ENCODE results near the gene LDHAL6A.

LDHAL6A gene

DNA sequence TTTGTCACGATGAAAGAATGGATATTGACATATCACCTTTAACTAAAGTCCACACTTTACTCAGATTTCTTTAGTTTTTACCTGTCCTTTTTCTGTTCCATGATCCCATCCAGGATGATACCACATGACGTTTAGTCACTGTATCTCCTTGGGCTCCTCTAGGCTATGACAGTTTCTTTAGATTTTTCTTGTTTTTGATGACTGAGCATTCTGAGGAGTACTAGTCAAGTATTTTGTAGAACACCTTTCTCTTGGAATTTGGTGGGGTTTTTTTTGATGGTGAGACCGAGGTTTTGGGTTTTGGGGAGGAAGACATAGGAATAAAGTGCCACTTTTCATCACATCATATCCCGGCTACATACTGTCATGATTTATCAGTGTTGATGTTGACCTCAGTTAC, 4.0 kb downstream of the LDHAL6A start:
- no peak for DNase-seq
- TF ChIP-seq CTCF (IDR thresholded peaks at IDR 0.05; ENCODE audit: low read depth, low read length, missing control alignments), result no peak
- no peaks in the 10 kb centered on the region for H3K36me3 ChIP-seq (replicated peaks)
- in situ Hi-C loops (cut with HindIII; ENCODE audit: low pct_ligation_motif_present, low sequenced_read_pairs), result no loop called here
- no peak overlapping the region for H3K4me3 ChIP-seq (ENCODE audit: low read depth, low read length)
- H3K27ac ChIP-seq, result no peak overlapping the region
- H3K27me3 ChIP-seq (replicated peaks), result no peaks in the 10 kb centered on the region

DNA sequence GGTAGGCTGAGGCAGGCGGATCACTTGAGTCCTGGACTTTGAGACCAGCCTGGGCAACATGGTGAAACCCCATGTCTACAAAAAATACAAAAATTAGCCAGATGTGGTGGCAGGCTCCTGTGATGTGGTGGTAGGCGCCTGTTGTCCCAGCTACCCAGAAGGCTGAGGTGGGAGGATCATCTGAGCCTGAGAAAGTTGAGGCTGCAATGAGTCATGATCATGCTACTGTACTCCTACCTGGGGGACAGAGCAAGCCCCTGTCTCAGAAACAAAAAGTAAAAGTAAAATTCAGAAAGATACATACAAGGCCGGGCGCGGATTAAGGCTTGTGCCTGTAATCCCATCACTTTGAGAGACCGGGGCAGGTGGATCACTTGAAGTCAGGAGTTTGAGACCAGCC, 6.3 kb downstream of the LDHAL6A start:
- Histone ChIP-seq H3K36me3 (replicated peaks) (no peaks in the 10 kb centered on the region), H3K4me3 (ENCODE audit: low read depth, low read length) (no peak overlapping the region), H3K27ac (no peak overlapping the region), H3K27me3 (replicated peaks) (no peaks in the 10 kb centered on the region)
- in situ Hi-C loops (cut with HindIII; ENCODE audit: low pct_ligation_motif_present, low sequenced_read_pairs), result no loop called here
- no peak for DNase-seq
- TF ChIP-seq CTCF (IDR thresholded peaks at IDR 0.05; ENCODE audit: low read depth, low read length, missing control alignments), result no peak

- Histone ChIP-seq H3K27ac (no peak overlapping the region), H3K4me3 (ENCODE audit: low read depth, low read length) (no peak overlapping the region), H3K36me3 (replicated peaks) (no peaks in the 10 kb centered on the region), H3K27me3 (replicated peaks) (no peaks in the 10 kb centered on the region)
- no peak for TF ChIP-seq CTCF (IDR thresholded peaks at IDR 0.05; ENCODE audit: low read depth, low read length, missing control alignments)
- DNase-seq, result no peak
- in situ Hi-C loops (cut with HindIII; ENCODE audit: low pct_ligation_motif_present, low sequenced_read_pairs), result no loop called here
Observed at GRCh38 chr11:18463439-18463838, 7.8 kb downstream of the LDHAL6A start.

DNA sequence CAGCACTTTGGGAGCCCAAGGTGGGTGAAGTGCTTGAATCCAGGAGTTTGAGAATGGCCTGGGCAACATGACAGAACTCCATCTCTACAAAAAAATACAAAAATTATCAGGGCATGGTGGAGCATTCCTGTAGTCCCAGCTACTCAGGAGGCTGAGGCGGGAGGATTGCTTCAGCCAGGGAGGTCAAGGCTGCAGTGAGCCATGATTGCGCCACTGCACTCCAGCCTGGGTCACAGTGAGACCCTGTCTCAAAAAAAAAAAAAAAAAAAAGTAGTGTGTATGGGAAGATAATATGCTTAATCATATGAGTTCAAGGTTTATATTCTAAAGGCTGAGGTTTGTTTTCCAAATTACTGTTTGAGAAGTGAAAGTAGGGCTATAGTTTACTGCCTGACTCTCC, 10.7 kb downstream of the LDHAL6A start:
- Histone ChIP-seq H3K36me3 (replicated peaks) (no peaks in the 10 kb centered on the region), H3K27me3 (replicated peaks) (no peaks in the 10 kb centered on the region), H3K27ac (no peak overlapping the region), H3K4me3 (ENCODE audit: low read depth, low read length) (no peak overlapping the region)
- no peak for DNase-seq
- TF ChIP-seq CTCF (IDR thresholded peaks at IDR 0.05; ENCODE audit: low read depth, low read length, missing control alignments), result no peak
- in situ Hi-C loops (cut with HindIII; ENCODE audit: low pct_ligation_motif_present, low sequenced_read_pairs), result no loop called here

GRCh38 chr11:18468059-18468458, 12.4 kb downstream of the LDHAL6A start:
- DNase-seq, result no peak
- Histone ChIP-seq H3K36me3 (replicated peaks) (no peaks in the 10 kb centered on the region), H3K27ac (no peak overlapping the region), H3K4me3 (ENCODE audit: low read depth, low read length) (no peak overlapping the region), H3K27me3 (replicated peaks) (no peaks in the 10 kb centered on the region)
- TF ChIP-seq CTCF (IDR thresholded peaks at IDR 0.05; ENCODE audit: low read depth, low read length, missing control alignments), result no peak
- in situ Hi-C loops (cut with HindIII; ENCODE audit: low pct_ligation_motif_present, low sequenced_read_pairs), result no loop called here

- no peak for DNase-seq
- in situ Hi-C loops (cut with HindIII; ENCODE audit: low pct_ligation_motif_present, low sequenced_read_pairs), result no loop called here
- no peak overlapping the region for H3K27ac ChIP-seq
- H3K4me3 ChIP-seq (ENCODE audit: low read depth, low read length), result no peak overlapping the region
- no peaks in the 10 kb centered on the region for H3K36me3 ChIP-seq (replicated peaks)
- no peak for TF ChIP-seq CTCF (IDR thresholded peaks at IDR 0.05; ENCODE audit: low read depth, low read length, missing control alignments)
- no peaks in the 10 kb centered on the region for H3K27me3 ChIP-seq (replicated peaks)
Observed at GRCh38 chr11:18468961-18469360, 13.3 kb downstream of the LDHAL6A start.

All from brain microvascular endothelial cell (primary cell).